ENCODE results near the gene NSG2. TPM values are rescaled to one million over a fixed set of nuclear protein-coding genes. Genes with fewer than 3 reads are reported as not detected.

Gene NSG2
- total and polyA plus RNA-seq, 2 of the 4 experiments (the other 2 are of a cell fraction): not detected

DNA sequence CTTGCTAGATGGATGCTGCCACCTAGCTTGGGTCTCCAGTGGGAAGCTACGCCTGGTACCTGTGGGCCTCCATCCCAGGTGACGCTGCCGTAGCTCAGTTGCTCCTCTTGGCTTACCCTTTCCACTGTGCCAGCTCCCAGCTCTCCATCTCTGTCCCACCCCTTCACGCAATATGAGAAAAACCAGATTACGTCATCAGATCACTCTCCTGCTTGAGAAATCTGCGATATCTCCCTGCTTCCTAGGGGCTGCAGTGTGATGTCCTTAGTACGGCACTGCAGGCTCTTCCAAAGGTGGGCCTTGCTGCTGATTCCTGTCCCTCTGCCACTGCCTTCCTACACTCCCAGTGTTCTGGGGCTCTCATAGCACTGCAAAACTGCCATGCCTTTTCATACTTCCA lies 28.9 kb downstream of the NSG2 start:
- Histone ChIP-seq H3K9me1 (ENCODE audit: insufficient read depth, low read length) (no peaks in the 10 kb centered on the region), H4K20me1 (ENCODE audit: insufficient read depth, low read length) (no peaks in the 10 kb centered on the region), H2AK9ac (replicated peaks; ENCODE audit: low read depth, low read length, poor library complexity) (no peak overlapping the region), H3K4me1 (ENCODE audit: control insufficient read depth, insufficient read depth, low read length) (no peaks in the 10 kb centered on the region), H2BK20ac (ENCODE audit: low read depth, low read length) (no peak overlapping the region), H3K27me3 (ENCODE audit: control insufficient read depth, insufficient read depth, low read length) (no peaks in the 10 kb centered on the region), H4K5ac (ENCODE audit: low read depth, low read length) (no peak overlapping the region), H4K8ac (ENCODE audit: low read depth in 2 of 2, low read length in 2 of 2) (no peak overlapping the region), H3K4ac (ENCODE audit: low read depth, low read length) (no peak overlapping the region), H3K79me1 (ENCODE audit: low read depth in 1 of 2, low read length in 2 of 2) (no peaks in the 10 kb centered on the region), H2BK15ac (ENCODE audit: low read depth, low read length) (no peak overlapping the region), H2AK5ac (ENCODE audit: low read depth, low read length) (no peak overlapping the region), H3K18ac (ENCODE audit: low read depth, low read length) (no peak overlapping the region), H3K14ac (replicated peaks; ENCODE audit: low read depth, low read length) (no peak overlapping the region), H3K4me3 (ENCODE audit: insufficient read depth, low read depth, low read length) (no peak overlapping the region), H3K9me3 (ENCODE audit: control insufficient read depth, insufficient read depth, low read length) (peaks cover 2% of the 10 kb centered on the region; the same call in 1 of the 2 replicates), H3K56ac (ENCODE audit: extremely low read depth, insufficient read depth, low read length) (no peak overlapping the region), H2BK120ac (ENCODE audit: low read depth, low read length) (no peak overlapping the region), H3K36me3 (ENCODE audit: control insufficient read depth, insufficient read depth, low read length) (no peaks in the 10 kb centered on the region), H3K9ac (ENCODE audit: low read depth, low read length) (no peak overlapping the region), H2AFZ (replicated peaks; ENCODE audit: low read length, poor library complexity) (no peak overlapping the region), H2BK5ac (ENCODE audit: low read depth, low read length, poor library complexity, severe bottlenecking) (no peak overlapping the region), H3K23ac (ENCODE audit: low read depth, low read length) (no peak overlapping the region), H3K4me2 (ENCODE audit: low read depth, low read length) (no peak overlapping the region), H4K91ac (ENCODE audit: insufficient read depth, low read depth, low read length) (no peak overlapping the region), H3K27ac (ENCODE audit: insufficient read depth, low read length) (no peak overlapping the region)
- CTCF ChIA-PET: no interaction called here
- DNase-seq: no peak
- intact Hi-C loops (cut with micrococcal nuclease): no loop called here
- no TSS peak for BruUV-seq (replicated peaks)
- ATAC-seq (ENCODE audit: low read depth): no peak
- POLR2A ChIA-PET (ENCODE audit: unreplicated experiment): no interaction called here
- TF ChIP-seq MAFK (IDR thresholded peaks at IDR 0.05; ENCODE audit: low read depth, low read length): no peak
- TF ChIP-seq, protein P1, sequence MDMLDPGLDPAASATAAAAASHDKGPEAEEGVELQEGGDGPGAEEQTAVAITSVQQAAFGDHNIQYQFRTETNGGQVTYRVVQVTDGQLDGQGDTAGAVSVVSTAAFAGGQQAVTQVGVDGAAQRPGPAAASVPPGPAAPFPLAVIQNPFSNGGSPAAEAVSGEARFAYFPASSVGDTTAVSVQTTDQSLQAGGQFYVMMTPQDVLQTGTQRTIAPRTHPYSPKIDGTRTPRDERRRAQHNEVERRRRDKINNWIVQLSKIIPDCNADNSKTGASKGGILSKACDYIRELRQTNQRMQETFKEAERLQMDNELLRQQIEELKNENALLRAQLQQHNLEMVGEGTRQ (IDR thresholded peaks at IDR 0.05; ENCODE audit: low read depth, low read length): no peak
- TF ChIP-seq RFX5 (IDR thresholded peaks at IDR 0.05; ENCODE audit: low read depth, low read length): no peak
- no peak for TF ChIP-seq POLR2A (IDR thresholded peaks at IDR 0.05; ENCODE audit: low read depth, low read length)
- no peak for TF ChIP-seq SMC3 (IDR thresholded peaks at IDR 0.05; ENCODE audit: low read depth, low read length)
- TF ChIP-seq RAD21 (IDR thresholded peaks at IDR 0.05; ENCODE audit: low read length): no peak
- TF ChIP-seq RCOR1 (IDR thresholded peaks at IDR 0.05; ENCODE audit: insufficient replicate concordance, low read length): no peak
- no peak for TF ChIP-seq BHLHE40 (IDR thresholded peaks at IDR 0.05; ENCODE audit: low read depth, low read length)
- TF ChIP-seq, protein P2, sequence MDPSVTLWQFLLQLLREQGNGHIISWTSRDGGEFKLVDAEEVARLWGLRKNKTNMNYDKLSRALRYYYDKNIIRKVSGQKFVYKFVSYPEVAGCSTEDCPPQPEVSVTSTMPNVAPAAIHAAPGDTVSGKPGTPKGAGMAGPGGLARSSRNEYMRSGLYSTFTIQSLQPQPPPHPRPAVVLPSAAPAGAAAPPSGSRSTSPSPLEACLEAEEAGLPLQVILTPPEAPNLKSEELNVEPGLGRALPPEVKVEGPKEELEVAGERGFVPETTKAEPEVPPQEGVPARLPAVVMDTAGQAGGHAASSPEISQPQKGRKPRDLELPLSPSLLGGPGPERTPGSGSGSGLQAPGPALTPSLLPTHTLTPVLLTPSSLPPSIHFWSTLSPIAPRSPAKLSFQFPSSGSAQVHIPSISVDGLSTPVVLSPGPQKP (IDR thresholded peaks at IDR 0.05; ENCODE audit: borderline replicate concordance, low read depth, low read length): no peak
- TF ChIP-seq FOS (IDR thresholded peaks at IDR 0.05; ENCODE audit: low read depth, low read length): no peak
- no peak for TF ChIP-seq CHD1 (IDR thresholded peaks at IDR 0.05; ENCODE audit: low read depth, low read length)
- no peak for TF ChIP-seq NFE2L2 (IDR thresholded peaks at IDR 0.05; ENCODE audit: low read depth, low read length)
- TF ChIP-seq MXI1 (IDR thresholded peaks at IDR 0.05; ENCODE audit: borderline replicate concordance, low read depth, low read length): no peak
- TF ChIP-seq, protein P3, sequence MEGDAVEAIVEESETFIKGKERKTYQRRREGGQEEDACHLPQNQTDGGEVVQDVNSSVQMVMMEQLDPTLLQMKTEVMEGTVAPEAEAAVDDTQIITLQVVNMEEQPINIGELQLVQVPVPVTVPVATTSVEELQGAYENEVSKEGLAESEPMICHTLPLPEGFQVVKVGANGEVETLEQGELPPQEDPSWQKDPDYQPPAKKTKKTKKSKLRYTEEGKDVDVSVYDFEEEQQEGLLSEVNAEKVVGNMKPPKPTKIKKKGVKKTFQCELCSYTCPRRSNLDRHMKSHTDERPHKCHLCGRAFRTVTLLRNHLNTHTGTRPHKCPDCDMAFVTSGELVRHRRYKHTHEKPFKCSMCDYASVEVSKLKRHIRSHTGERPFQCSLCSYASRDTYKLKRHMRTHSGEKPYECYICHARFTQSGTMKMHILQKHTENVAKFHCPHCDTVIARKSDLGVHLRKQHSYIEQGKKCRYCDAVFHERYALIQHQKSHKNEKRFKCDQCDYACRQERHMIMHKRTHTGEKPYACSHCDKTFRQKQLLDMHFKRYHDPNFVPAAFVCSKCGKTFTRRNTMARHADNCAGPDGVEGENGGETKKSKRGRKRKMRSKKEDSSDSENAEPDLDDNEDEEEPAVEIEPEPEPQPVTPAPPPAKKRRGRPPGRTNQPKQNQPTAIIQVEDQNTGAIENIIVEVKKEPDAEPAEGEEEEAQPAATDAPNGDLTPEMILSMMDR (conservative IDR thresholded peaks at IDR 0.05; ENCODE audit: low read depth, low read length): no peak
- TF ChIP-seq MAZ (IDR thresholded peaks at IDR 0.05; ENCODE audit: borderline replicate concordance, low read depth, low read length): no peak
- no peak for TF ChIP-seq CEBPB (IDR thresholded peaks at IDR 0.05; ENCODE audit: low read depth, low read length)
- in situ Hi-C loops (cut with MboI; ENCODE audit: low sequenced_read_pairs): no loop called here
- dilution Hi-C loops (cut with HindIII; ENCODE audit: low sequenced_read_pairs, unreplicated experiment): no loop called here
- 74% methylated on average over 6 of the region's 7 CpGs; no CpG with 5 or more reads in 1 of the 2 experiments for WGBS, 2 experiments (ENCODE audit: extremely low coverage in 2 of 2, insufficient read length in 1 of 2)
